HepG2 (cell line): ENCODE results near the gene PSMC1. TPM values are rescaled to one million over a fixed set of nuclear protein-coding genes. Genes with fewer than 3 reads are reported as not detected.

Source experiments
- CAMTA2 ChIP-seq: sonication (generic); formaldehyde crosslinking; IDR thresholded peaks from 2 replicates; pipeline ENCODE4 v1.4.0; 2020; ENCODE audit warnings: mild to moderate bottlenecking, missing genetic modification reagents, borderline replicate concordance
- CREBL2 ChIP-seq: sonication (generic); formaldehyde crosslinking; IDR thresholded peaks from 2 replicates; pipeline ENCODE4 v1.8.1; 2023; ENCODE audit warnings: missing genetic modification reagents, mild to moderate bottlenecking, borderline replicate concordance
- GFI1 ChIP-seq: sonication (generic); formaldehyde crosslinking; IDR thresholded peaks from 2 replicates; pipeline ENCODE4 v1.5.0; 2020; ENCODE audit warnings: missing genetic modification reagents, mild to moderate bottlenecking, borderline replicate concordance
- GPBP1L1 ChIP-seq: sonication (generic); formaldehyde crosslinking; IDR thresholded peaks from 2 replicates; pipeline ENCODE4 v1.5.0; 2020; ENCODE audit warnings: mild to moderate bottlenecking, missing genetic modification reagents
- ISL2 ChIP-seq: sonication (generic); formaldehyde crosslinking; IDR thresholded peaks from 2 replicates; pipeline ENCODE4 v1.5.0; 2020; ENCODE audit warnings: missing genetic modification reagents
- KDM5B ChIP-seq: sonication (generic); formaldehyde crosslinking; IDR thresholded peaks from 2 replicates; pipeline ENCODE4 v1.4.0; 2020; ENCODE audit warnings: missing genetic modification reagents, mild to moderate bottlenecking, borderline replicate concordance
- KLF11 ChIP-seq: IDR thresholded peaks from 2 replicates; pipeline ENCODE4 v1.6.1; 2016; ENCODE audit warnings: missing compliant biosample characterization
- NR2F2 ChIP-seq: IDR thresholded peaks from 2 replicates; pipeline ENCODE4 v1.6.1; 2012; ENCODE audit warnings: low read depth, inconsistent platforms, borderline replicate concordance
- RBM39 ChIP-seq: fragments of 200-400 bp; formaldehyde crosslinking; IDR thresholded peaks from one replicate; pipeline ENCODE4 v1.6.1; 2018; ENCODE audit warnings: antibody characterized with exemption, mild to moderate bottlenecking, low read depth, low read length; ENCODE audit not compliant: poor library complexity, severe bottlenecking
- REL ChIP-seq: sonication (generic); formaldehyde crosslinking; conservative IDR thresholded peaks from 2 replicates; pipeline ENCODE4 v1.8.0; 2022; ENCODE audit warnings: mild to moderate bottlenecking, missing genetic modification reagents, moderate library complexity
- SAP130 ChIP-seq: IDR thresholded peaks from 2 replicates; pipeline ENCODE4 v1.6.1; 2016; ENCODE audit warnings: low read depth
- SIN3B ChIP-seq: fragments of 150-350 bp; IDR thresholded peaks from 2 replicates; pipeline ENCODE4 v1.6.1; 2014; ENCODE audit warnings: low read length
- SMAD1 ChIP-seq: sonication (generic); formaldehyde crosslinking; IDR thresholded peaks from 2 replicates; pipeline ENCODE4 v1.4.0; 2020; ENCODE audit warnings: missing genetic modification reagents, low read depth, mild to moderate bottlenecking, borderline replicate concordance
- SP140L ChIP-seq: sonication (generic); formaldehyde crosslinking; IDR thresholded peaks from 2 replicates; pipeline ENCODE4 v1.4.0; 2020; ENCODE audit warnings: missing genetic modification reagents, borderline replicate concordance
- TCF12 ChIP-seq, 2 experiments: fragments of 450-650 bp in 1 of 2; sonication (generic) in 1 of 2; formaldehyde crosslinking in 1 of 2; IDR thresholded peaks; 2 replicates each; pipeline versions ENCODE4 v1.6.1 to v1.8.0; 2017 to 2022; ENCODE audit warnings: antibody characterized with exemption in 1 of 2, mild to moderate bottlenecking in 1 of 2, missing genetic modification reagents in 1 of 2, moderate library complexity in 1 of 2
- TIGD3 ChIP-seq: sonication (generic); formaldehyde crosslinking; IDR thresholded peaks from 2 replicates; pipeline ENCODE4 v1.5.1; 2020; ENCODE audit warnings: mild to moderate bottlenecking, missing genetic modification reagents, borderline replicate concordance
- XBP1 ChIP-seq: sonication (generic); formaldehyde crosslinking; IDR thresholded peaks from 2 replicates; pipeline ENCODE4 v1.5.0; 2020; ENCODE audit warnings: missing genetic modification reagents
- YEATS2 ChIP-seq: sonication (generic); formaldehyde crosslinking; IDR thresholded peaks from 2 replicates; pipeline ENCODE4 v1.4.0; 2020; ENCODE audit warnings: missing genetic modification reagents, borderline replicate concordance
- ZC3H13 ChIP-seq: sonication (generic); formaldehyde crosslinking; IDR thresholded peaks from 2 replicates; pipeline ENCODE4 v1.8.1; 2023; ENCODE audit warnings: mild to moderate bottlenecking, missing genetic modification reagents, moderate library complexity
- ZNF10 ChIP-seq: sonication (generic); formaldehyde crosslinking; IDR thresholded peaks from 2 replicates; pipeline ENCODE4 v1.4.0; 2020; ENCODE audit warnings: mild to moderate bottlenecking, low read depth, missing genetic modification reagents, borderline replicate concordance
- ZNF20 ChIP-seq: sonication (generic); formaldehyde crosslinking; IDR thresholded peaks from 2 replicates; pipeline ENCODE4 v1.4.0; 2020; ENCODE audit warnings: mild to moderate bottlenecking, moderate library complexity, missing genetic modification reagents
- ZNF24 ChIP-seq: fragments of 450-650 bp; IDR thresholded peaks from 2 replicates; pipeline ENCODE4 v1.6.1; 2017; ENCODE audit warnings: antibody characterized with exemption, mild to moderate bottlenecking
- ZNF75D ChIP-seq: sonication (generic); formaldehyde crosslinking; IDR thresholded peaks from 2 replicates; pipeline ENCODE4 v1.8.1; 2023; ENCODE audit warnings: missing genetic modification reagents, mild to moderate bottlenecking, borderline replicate concordance
- ZNF792 ChIP-seq: IDR thresholded peaks from 2 replicates; pipeline ENCODE4 v1.6.1; 2016
- ZNF879 ChIP-seq: sonication (generic); formaldehyde crosslinking; IDR thresholded peaks from 2 replicates; pipeline ENCODE4 v1.8.1; 2023; ENCODE audit warnings: missing genetic modification reagents
- polyA plus RNA-seq, 8 experiments: library from polyadenylated mRNA; depleted of rRNA in 3 of 8; stranded (reverse) in 7 of 8; unstranded in 1 of 8; fragments of >200 nt; fragmentation: Illumina TruSeq in 4 of 8; extraction: Trizol in 4 of 8; gene quantifications; 2 replicates each; pipeline versions ENCODE4 v1.2.1 to v1.2.3, GENCODE V29; 2011 to 2016; ENCODE audit warnings: low read depth in 4 of 8, missing spikeins in 1 of 8, mixed read lengths in 1 of 8; ENCODE audit not compliant: insufficient read depth in 1 of 8
- total RNA-seq, 5 experiments: library from RNA; depleted of rRNA; stranded (reverse); fragments of >200 nt; fragmentation: Illumina TruSeq; extraction: Trizol; gene quantifications; 2 replicates each; pipeline ENCODE4 v1.2.3, GENCODE V29; 2016; ENCODE audit warnings: low read depth in 1 of 5
- TF ChIP-seq, protein P1 (sequence below): IDR thresholded peaks from 2 replicates; pipeline ENCODE4 v1.6.1; 2012; ENCODE audit warnings: low read depth, low read length, improper control_type of control experiment

The PSMC1 gene
- total and polyA plus RNA-seq, 2 of the 13 experiments (the other 11 are each of a cell fraction or from before 2014, with no cell fraction given): 48.6 to 167 TPM

- TF ChIP-seq TIGD3 (CRISPR knock-in tag) (no peak), SAP130 (CRISPR knock-in tag) (peak; percentile 96), YEATS2 (CRISPR knock-in tag) (peak; percentile 97), REL (CRISPR knock-in tag) (no peak), XBP1 (no peak), ISL2 (0 out of 2 replicates have a peak, but pooled peaks have one; percentile 14), SMAD1 (CRISPR knock-in tag) (peak; percentile 60; the same call in 1 of the 2 replicates), ZNF75D (CRISPR knock-in tag) (no peak), NR2F2 (no peak), ZNF10 (CRISPR knock-in tag) (no peak), RBM39 (peak; percentile 30), ZNF20 (CRISPR knock-in tag) (no peak), KDM5B (CRISPR knock-in tag) (peak; percentile 62; the same call in 1 of the 2 replicates), GPBP1L1 (no peak), CREBL2 (CRISPR knock-in tag) (no peak), SP140L (CRISPR knock-in tag) (no peak), KLF11 (CRISPR knock-in tag) (0 out of 2 replicates have a peak, but pooled peaks have one; percentile 33), SIN3B (peak; percentile 63; the same call in 1 of the 2 replicates), GFI1 (CRISPR knock-in tag) (peak; percentile 27; the same call in 1 of the 2 replicates), CAMTA2 (CRISPR knock-in tag) (no peak), ZC3H13 (CRISPR knock-in tag) (no peak), TCF12 (IDR thresholded peaks at IDR 0.05) (no peak), TCF12 (CRISPR knock-in tag; IDR thresholded peaks at IDR 0.05) (no peak), ZNF24 (no peak), ZNF879 (CRISPR knock-in tag) (no peak), ZNF792 (CRISPR knock-in tag) (peak; percentile 50; the same call in 1 of the 2 replicates)
- TF ChIP-seq, protein P1, sequence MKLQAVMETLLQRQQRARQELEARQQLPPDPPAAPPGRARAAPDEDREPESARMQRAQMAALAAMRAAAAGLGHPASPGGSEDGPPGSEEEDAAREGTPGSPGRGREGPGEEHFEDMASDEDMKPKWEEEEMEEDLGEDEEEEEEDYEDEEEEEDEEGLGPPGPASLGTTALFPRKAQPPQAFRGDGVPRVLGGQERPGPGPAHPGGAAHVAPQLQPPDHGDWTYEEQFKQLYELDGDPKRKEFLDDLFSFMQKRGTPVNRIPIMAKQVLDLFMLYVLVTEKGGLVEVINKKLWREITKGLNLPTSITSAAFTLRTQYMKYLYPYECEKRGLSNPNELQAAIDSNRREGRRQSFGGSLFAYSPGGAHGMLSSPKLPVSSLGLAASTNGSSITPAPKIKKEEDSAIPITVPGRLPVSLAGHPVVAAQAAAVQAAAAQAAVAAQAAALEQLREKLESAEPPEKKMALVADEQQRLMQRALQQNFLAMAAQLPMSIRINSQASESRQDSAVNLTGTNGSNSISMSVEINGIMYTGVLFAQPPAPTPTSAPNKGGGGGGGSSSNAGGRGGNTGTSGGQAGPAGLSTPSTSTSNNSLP: no peak
These were observed at the start of gene PSMC1 (continued) for GRCh38 chr14:90256354-90257131.
